NB4 (cell line): ENCODE results near the gene LY6G5B.

ENCODE experiments used
- DNase-seq: peaks from one replicate; pipeline ENCODE4 v3.0.0; 2010; ENCODE audit warnings: low read depth
- H3K4me3 ChIP-seq: one replicate; pipeline ENCODE4 v1.5.1; 2011; ENCODE audit warnings: mild to moderate bottlenecking, low read depth, low read length, moderate library complexity
- CTCF ChIP-seq: IDR thresholded peaks from one replicate; pipeline ENCODE4 v1.5.1; 2012; ENCODE audit warnings: low read depth, low read length
- MAX ChIP-seq: IDR thresholded peaks from 2 replicates; pipeline ENCODE4 v1.6.1; 2011; ENCODE audit warnings: low read depth, low read length
- MYC ChIP-seq: IDR thresholded peaks from 2 replicates; pipeline ENCODE4 v1.6.1; 2011; ENCODE audit warnings: low read depth, low read length
- POLR2A ChIP-seq: IDR thresholded peaks from 2 replicates; pipeline ENCODE4 v1.6.1; 2011; ENCODE audit warnings: mild to moderate bottlenecking; ENCODE audit not compliant: insufficient read length; ENCODE audit errors: extremely low read depth

LY6G5B gene

GRCh38 chr6:31719001-31719400, 49.2 kb downstream of the LY6G5B start:
- no peak for TF ChIP-seq MYC
- no peak overlapping the region for H3K4me3 ChIP-seq
- no peak for DNase-seq

- no peak for DNase-seq
Observed at GRCh38 chr6:31720196-31720770, 50.5 kb downstream of the LY6G5B start.

GRCh38 chr6:31721351-31722020, 51.7 kb downstream of the LY6G5B start, which contains the start of gene LY6G6C:
LY6G6C (minus strand) TSS chr6:31721746; CDS start chr6:31721679, 67 bp downstream.
- no peak for DNase-seq
- TF ChIP-seq MAX, result no peak
- no peak for TF ChIP-seq POLR2A
- TF ChIP-seq CTCF, result no peak
- no peak for TF ChIP-seq MYC
- no peak within 1 kb of the TSS for H3K4me3 ChIP-seq

More at GRCh38 chr6:31720196-31720770, 50.5 kb downstream of the LY6G5B start:
- TF ChIP-seq MAX, result no peak
- TF ChIP-seq CTCF, result no peak
- no peak for TF ChIP-seq POLR2A
- no peak for TF ChIP-seq MYC
- no peak overlapping the region for H3K4me3 ChIP-seq

GRCh38 chr6:31722173-31722572, 52.4 kb downstream of the LY6G5B start:
- no peak overlapping the region for H3K4me3 ChIP-seq
- no peak for TF ChIP-seq MYC
- TF ChIP-seq POLR2A, result no peak
- TF ChIP-seq CTCF, result no peak
- TF ChIP-seq MAX, result no peak
- no peak for DNase-seq
